ENCODE data around the gene MARK4.

The MARK4 gene

DNA sequence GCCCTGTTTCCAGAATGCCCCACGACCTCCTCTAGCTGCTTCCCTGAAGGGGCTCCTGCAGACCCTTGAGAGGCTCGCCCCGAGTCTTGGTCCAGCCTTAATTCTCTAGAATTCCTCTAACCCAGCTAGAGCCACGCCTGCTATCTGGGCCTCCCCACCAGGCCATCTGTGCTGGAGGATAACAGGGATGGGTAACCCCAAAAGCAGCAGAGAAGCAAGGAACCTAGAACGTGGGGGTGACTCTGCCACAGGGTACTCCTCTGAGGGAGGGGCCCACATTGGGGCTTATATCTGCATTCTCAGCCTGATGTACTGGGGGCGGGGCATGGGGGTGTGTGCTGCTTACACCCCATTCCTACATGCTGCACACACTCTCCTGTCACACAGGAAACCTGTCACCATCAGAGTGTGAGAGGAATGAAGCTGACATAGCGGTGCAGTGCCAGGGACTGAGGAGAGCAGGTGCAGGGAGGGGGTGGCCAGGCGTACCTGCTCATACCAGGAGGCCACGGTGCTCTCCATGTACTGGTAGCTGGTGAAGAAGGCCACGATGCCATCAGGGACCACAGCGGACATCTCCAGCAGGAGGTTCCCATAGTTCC lies 103.3 kb downstream of the MARK4 start:
- no peak for DNase-seq (ENCODE audit: low read depth in 1 of 2, low spot score in 1 of 2)

All from stimulated activated CD4-positive, alpha-beta T cell treated with anti-CD3 and anti-CD28 coated beads, Interleukin-15, amount 100 ng/mL, for 1 hour (primary cell).